Stimulated activated CD4-positive, alpha-beta T cell treated with anti-CD3 and anti-CD28 coated beads, Interleukin-1b, Interleukin-23, amount 100 ng/mL, for 4 hours (primary cell): Measurements from ENCODE around the gene CHMP6.

ENCODE experiments used
- DNase-seq, 2 donors: peaks; one replicate each; pipeline ENCODE4 v3.0.0-alpha.2; 2020; ENCODE audit warnings: low read depth in 2 of 2

CHMP6 gene

DNA sequence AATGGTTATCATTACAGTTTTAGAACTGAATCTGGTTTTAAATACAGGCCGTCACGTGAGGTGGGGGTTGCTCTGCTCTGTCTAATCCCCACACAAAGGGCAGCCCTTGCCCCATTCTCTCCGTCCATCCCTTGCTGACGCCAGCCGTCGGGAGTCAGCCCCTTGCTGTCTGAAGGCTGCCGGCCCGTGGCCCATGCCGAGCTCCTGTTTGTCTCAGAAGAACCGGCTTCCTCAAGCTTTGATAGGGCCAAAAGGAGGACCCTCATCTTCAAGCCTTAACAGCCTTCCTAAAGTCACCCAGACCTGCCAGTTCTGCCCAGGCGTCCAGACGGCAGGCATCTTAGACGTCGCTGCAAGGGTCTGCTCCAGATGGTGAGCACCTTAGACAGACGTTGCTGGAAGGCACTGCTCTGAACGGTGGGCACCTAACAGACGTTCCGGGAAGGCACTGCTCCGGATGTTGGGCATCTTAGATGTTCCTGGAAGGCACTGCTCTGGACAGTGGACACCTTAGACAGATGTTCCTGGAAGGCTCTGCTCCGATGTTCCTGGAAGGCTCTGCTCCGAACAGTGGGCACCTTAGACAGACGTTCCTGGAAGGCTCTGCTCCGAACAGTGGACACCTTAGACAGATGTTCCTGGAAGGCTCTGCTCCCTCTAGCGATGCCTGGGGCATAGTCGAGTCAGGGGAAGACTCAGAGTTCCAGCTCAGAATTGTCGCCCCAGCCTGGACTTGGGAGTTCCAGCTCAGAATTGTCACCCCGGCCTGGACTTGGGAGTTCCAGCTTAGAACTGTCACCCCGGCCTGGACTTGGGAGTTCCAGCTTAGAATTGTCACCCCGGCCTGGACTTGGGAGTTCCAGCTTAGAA lies 35.1 kb upstream of the CHMP6 start:
- no peak for DNase-seq

DNA sequence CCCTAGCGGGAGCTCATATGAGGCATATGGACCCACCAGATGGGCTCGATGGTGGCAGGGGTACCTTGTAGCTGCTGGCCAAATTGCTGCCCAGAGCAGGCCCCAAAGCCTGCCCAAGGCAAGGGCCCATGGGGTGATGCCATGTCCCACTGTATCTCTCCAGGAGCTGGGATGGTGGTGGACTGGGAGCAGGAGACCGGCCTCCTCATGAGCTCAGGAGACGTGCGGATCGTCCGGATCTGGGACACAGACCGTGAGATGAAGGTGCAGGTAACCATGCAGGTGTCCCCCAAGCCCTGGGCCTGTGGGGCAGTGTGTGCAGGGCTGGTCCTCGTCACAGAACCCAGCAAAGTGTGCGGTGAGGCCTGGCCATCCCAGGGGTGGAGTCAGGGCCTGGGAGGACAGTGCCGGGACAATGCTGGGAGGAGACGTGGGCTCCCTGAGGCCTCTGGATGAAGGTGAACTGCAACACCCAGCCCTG lies 34.1 kb upstream of the CHMP6 start:
- DNase-seq, result no peak

- DNase-seq, result no peak
These were observed 32.2 kb upstream of the CHMP6 start for GRCh38 chr17:80959330-80960036.

- DNase-seq, result no peak
These were observed 31.4 kb upstream of the CHMP6 start for GRCh38 chr17:80960037-80960796.

DNA sequence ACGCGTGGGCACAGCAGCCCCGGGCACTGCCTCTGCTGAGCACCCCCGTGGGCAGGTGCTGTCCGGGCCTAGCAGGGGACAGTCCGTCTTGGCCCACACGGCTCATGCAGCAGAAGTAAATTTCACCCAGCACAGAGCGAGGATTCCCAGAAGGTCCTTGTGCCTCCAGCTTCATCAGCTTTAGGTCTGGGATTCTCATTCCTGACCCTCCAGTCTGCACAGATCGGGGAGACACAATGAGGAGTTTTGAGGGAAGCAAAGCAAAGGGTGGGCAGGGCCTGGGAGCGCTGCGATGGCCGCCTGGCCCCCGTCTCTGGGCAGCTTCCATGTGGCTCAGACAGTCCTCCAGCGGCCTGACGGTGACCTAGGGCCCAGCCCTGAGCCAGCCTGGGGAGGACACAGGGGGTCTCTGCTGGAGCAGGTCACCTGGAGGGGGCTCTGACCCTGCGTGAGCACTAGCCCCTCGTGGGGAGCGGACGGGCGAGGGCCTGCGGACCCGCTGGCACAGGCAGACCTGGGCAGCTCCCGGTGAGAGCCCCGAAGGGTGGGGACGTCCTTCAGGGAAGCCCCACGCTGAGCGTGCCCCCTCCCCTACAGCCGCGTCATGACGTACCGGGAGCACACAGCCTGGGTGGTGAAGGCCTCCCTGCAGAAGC lies 30.7 kb upstream of the CHMP6 start:
- no peak for DNase-seq

- DNase-seq, result no peak
These were observed 29.9 kb upstream of the CHMP6 start for GRCh38 chr17:80961541-80962330.

- no peak for DNase-seq
These were observed 29.0 kb upstream of the CHMP6 start for GRCh38 chr17:80962356-80963329.

DNA sequence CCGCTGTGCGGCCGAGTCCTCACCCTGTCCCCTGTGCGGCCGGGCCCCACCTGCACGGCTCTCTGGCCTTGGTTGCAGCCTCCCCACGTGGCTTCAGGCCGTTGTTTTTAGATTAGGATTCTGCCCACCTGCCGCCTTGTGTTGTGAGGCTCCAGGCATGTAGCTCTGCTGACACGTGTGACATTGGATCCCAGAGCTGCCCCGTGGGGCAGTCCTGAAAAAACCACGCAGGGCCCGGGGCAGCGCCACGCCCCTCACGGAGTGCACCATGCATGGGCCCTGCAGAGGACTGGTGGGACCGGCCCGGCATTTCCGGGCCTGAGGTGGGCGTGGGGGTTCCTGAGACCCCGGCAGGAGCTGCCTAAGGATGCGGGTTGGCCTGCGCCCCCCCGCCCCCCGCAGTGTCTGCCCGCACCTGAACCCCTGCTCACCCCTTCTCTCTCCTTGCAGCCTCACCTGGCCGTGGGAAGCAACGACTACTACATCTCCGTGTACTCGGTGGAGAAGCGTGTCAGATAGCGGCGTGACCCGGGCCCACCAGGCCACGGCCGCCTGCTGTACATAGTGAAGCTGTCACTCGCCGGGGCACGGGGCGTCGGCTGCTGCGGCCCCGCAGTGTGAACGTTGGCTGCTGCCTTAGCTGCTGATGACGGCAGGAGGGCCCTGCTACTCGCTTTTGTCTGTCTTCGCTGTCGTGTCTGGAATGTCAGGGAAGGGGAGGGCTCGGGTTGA lies 27.7 kb upstream of the CHMP6 start:
- no peak for DNase-seq

GRCh38 chr17:80964544-80964856 lies 27.1 kb upstream of the CHMP6 start:
- no peak for DNase-seq

DNA sequence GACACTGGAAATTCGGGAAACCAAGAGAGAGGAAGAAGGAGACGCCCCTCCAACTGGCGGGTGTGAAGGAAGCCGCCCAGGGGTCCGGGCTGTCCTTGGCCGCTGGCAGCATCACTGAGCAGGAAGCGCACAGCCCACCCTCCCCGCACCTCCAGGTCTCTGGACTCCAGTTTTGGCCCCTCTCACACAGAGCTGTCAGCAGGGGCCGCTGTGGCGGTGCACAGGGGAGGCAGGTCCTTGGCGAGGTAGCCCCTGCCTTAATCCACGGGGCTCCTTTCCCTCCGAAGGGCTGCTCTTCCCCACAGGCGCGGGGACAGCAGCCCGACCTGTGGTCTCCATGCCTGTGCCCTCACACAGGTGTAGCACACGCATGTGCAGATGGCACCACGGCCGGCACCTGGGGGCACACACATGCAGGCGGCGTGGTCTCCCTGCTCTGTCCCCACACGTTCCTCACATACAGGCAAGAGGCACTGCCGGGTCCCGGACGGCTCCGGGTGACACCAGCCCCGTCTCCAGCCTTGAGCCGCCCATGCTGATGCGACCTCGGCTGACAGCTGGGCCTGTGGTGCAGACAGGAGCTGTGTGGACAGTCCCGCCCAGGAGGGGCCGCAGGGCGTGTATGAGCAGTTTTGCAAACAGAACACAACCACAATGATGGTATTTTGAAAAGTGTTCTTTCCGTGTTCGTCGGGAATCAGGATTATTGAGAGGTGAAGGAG lies 26.6 kb upstream of the CHMP6 start:
- DNase-seq, result no peak

- DNase-seq, result no peak
These were observed 26.0 kb upstream of the CHMP6 start for GRCh38 chr17:80965606-80966005.

DNA sequence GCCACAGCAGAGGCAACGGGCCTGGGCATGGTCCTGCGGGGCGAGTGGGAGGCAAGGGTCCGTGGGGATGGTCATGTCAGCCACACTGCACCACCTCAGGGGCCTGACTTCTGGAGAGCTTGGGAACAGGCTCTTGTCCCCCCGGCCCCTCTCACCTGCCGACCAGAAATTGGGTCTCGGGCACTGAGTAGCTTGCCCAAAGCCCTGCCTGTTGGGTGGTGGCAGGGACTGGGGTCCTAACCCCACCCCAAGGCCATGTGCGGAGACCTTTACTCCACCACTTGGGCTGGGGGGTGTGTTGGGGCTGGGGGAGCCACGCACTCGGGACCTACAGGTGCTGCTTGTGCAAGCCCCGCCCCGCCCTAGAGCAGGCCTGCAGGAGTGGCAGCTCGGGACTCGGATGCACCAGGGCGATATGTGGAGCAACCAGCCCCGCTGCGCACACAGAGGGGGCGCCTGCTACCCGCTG lies 24.2 kb upstream of the CHMP6 start:
- DNase-seq, result no peak

- DNase-seq, result no peak
These were observed 23.0 kb upstream of the CHMP6 start for GRCh38 chr17:80968602-80969029.

DNA sequence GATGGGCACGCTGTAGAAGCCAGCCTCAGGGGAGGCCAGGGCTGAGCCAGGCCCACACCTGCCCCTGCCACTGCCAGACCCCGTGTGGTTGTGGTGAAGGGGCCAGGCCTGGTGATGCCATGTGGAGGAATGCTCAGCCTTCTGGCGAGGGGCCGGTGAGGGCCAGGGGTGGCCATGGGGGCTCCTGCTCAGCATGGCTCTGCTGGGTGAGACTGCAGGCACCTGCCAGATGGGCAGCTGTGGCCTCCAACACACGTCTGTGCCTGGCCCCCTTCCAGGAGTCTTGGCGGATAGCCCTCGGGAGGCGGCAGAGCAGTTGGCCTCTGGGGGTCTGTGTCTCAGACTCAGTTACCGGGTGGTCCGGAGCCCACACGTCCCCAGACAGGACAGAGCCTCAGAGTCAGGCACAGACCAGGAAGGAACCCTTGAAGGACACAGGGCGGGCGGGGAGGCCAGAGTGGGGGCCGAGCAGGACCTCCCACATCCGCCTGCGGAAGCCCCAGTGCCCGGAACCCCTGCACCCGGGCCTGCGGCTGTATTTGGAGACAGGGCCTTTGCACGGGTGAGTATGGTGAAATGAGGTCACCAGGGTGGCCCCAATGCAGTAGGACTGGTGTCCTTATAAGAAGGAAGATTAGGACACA lies 22.5 kb upstream of the CHMP6 start:
- no peak for DNase-seq

- DNase-seq, result no peak
These were observed 22.0 kb upstream of the CHMP6 start for GRCh38 chr17:80969674-80970043.

GRCh38 chr17:80970044-80970761 lies 21.4 kb upstream of the CHMP6 start:
- DNase-seq, result peak; percentile 26 to 39
